ENCODE data around the gene S100A2. TPM values are rescaled to one million over a fixed set of nuclear protein-coding genes. Genes with fewer than 3 reads are reported as not detected.

The S100A2 gene
- total and polyA plus RNA-seq, 2 of the 13 experiments (the other 11 are each of a cell fraction or from before 2014, with no cell fraction given), result 1.2 TPM

GRCh38 chr1:153568367-153569099 lies 2.9 kb upstream of the S100A2 start (continued):
- TF ChIP-seq AKNA (CRISPR knock-in tag; IDR thresholded peaks at IDR 0.05; ENCODE audit: borderline replicate concordance) (no peak), MZF1 (CRISPR knock-in tag; IDR thresholded peaks at IDR 0.05; ENCODE audit: borderline replicate concordance) (no peak), BRCA1 (CRISPR knock-in tag; IDR thresholded peaks at IDR 0.05) (no peak), ZNF792 (CRISPR knock-in tag; IDR thresholded peaks at IDR 0.05) (no peak; the same call in 1 of the 2 replicates), PRPF4 (IDR thresholded peaks at IDR 0.05; ENCODE audit: low read depth, low read length, poor library complexity, severe bottlenecking) (no peak), GATA4 (IDR thresholded peaks at IDR 0.05; ENCODE audit: borderline replicate concordance, low read depth) (no peak), ZNF883 (CRISPR knock-in tag; IDR thresholded peaks at IDR 0.05; ENCODE audit: not compliant biosample characterization) (no peak), CHD4 (IDR thresholded peaks at IDR 0.05; ENCODE audit: borderline replicate concordance, low read length) (no peak), SPEN (CRISPR knock-in tag; IDR thresholded peaks at IDR 0.05; ENCODE audit: low read depth) (0 out of 2 replicates have a peak, but pooled peaks have one; percentile 29), ZNF556 (CRISPR knock-in tag; IDR thresholded peaks at IDR 0.05; ENCODE audit: borderline replicate concordance) (0 out of 2 replicates have a peak, but pooled peaks have one; percentile 39), ZNF746 (CRISPR knock-in tag; IDR thresholded peaks at IDR 0.05) (no peak), ZNF607 (CRISPR knock-in tag; IDR thresholded peaks at IDR 0.05; ENCODE audit: borderline replicate concordance) (no peak), CAMTA2 (CRISPR knock-in tag; IDR thresholded peaks at IDR 0.05; ENCODE audit: borderline replicate concordance) (no peak), ZNF235 (CRISPR knock-in tag; IDR thresholded peaks at IDR 0.05; ENCODE audit: borderline replicate concordance) (0 out of 2 replicates have a peak, but pooled peaks have one; percentile 59), ZNF253 (CRISPR knock-in tag; IDR thresholded peaks at IDR 0.05; ENCODE audit: borderline replicate concordance) (no peak), SRSF1 (optimal IDR thresholded peaks at IDR 0.05; ENCODE audit: low read depth, low read length) (no peak), ZNF468 (CRISPR knock-in tag; IDR thresholded peaks at IDR 0.05) (no peak), CREBL2 (CRISPR knock-in tag; IDR thresholded peaks at IDR 0.05; ENCODE audit: borderline replicate concordance) (no peak), HCFC1 (IDR thresholded peaks at IDR 0.05; ENCODE audit: low read depth, low read length) (no peak), FLYWCH1 (CRISPR knock-in tag; IDR thresholded peaks at IDR 0.05) (no peak), THAP11 (CRISPR knock-in tag; IDR thresholded peaks at IDR 0.05) (peak; percentile 41; the same call in 1 of the 2 replicates), ZBTB1 (CRISPR knock-in tag; IDR thresholded peaks at IDR 0.05; ENCODE audit: borderline replicate concordance) (no peak), SMARCE1 (IDR thresholded peaks at IDR 0.05; ENCODE audit: borderline replicate concordance) (no peak), KMT2A (CRISPR knock-in tag; IDR thresholded peaks at IDR 0.05) (peak; percentile 45; the same call in 1 of the 2 replicates), NR2C2 (CRISPR knock-in tag; IDR thresholded peaks at IDR 0.05; ENCODE audit: borderline replicate concordance) (no peak)
- TF ChIP-seq, protein P1, sequence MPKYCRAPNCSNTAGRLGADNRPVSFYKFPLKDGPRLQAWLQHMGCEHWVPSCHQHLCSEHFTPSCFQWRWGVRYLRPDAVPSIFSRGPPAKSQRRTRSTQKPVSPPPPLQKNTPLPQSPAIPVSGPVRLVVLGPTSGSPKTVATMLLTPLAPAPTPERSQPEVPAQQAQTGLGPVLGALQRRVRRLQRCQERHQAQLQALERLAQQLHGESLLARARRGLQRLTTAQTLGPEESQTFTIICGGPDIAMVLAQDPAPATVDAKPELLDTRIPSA (CRISPR knock-in tag; IDR thresholded peaks at IDR 0.05; ENCODE audit: borderline replicate concordance), result no peak

Data from HepG2 (cell line).